IMR-90 (cell line): ENCODE data around the gene SLC22A2. TPM values are rescaled to one million over a fixed set of nuclear protein-coding genes. Genes with fewer than 3 reads are reported as not detected.

ENCODE experiments used
- ATAC-seq: fragments of 200-7000 bp; cut with Tn5 transposase; 2 replicates; pipeline ENCODE4 v1.9.1; 2020; ENCODE audit warnings: low read depth, mild to moderate bottlenecking, moderate library complexity
- BruUV-seq: library from RNA; stranded (reverse); fragments of 400-500 nt; replicated peaks from 2 replicates; lab custom pipeline; 2021; lab: Mats Ljungman, UMichigan
- CTCF ChIA-PET: fragments of 300-600 bp; formaldehyde crosslinking; extraction: SDS; loops from one replicate; lab custom pipeline; 2021; ENCODE audit warnings: antibody characterized with exemption; lab: Yijun Ruan, JAX
- POLR2A ChIA-PET: fragments of 300-600 bp; sonication (Branson Sonifier 250); formaldehyde crosslinking; loops from one replicate; lab custom pipeline; 2022; ENCODE audit warnings: antibody characterized with exemption; ENCODE audit not compliant: unreplicated experiment; lab: Charles Lee
- DNase-seq: peaks from one replicate; pipeline ENCODE4 v3.0.0; 2013
- H2AFZ ChIP-seq: replicated peaks from 2 replicates; pipeline ENCODE3; 2013; ENCODE audit warnings: low read length, mild to moderate bottlenecking; ENCODE audit not compliant: poor library complexity
- H2AK5ac ChIP-seq: 2 replicates; pipeline ENCODE4 v1.6.1; 2013; ENCODE audit warnings: low read depth, low read length, inconsistent platforms
- H2AK9ac ChIP-seq: replicated peaks from 2 replicates; pipeline ENCODE3; 2013; ENCODE audit warnings: mild to moderate bottlenecking, low read depth, low read length, moderate library complexity; ENCODE audit not compliant: poor library complexity
- H2BK120ac ChIP-seq: 2 replicates; pipeline ENCODE4 v1.6.1; 2013; ENCODE audit warnings: low read depth, low read length, inconsistent platforms
- H2BK15ac ChIP-seq: 3 replicates; pipeline ENCODE4 v1.6.1; 2013; ENCODE audit warnings: low read depth, low read length, inconsistent platforms
- H2BK20ac ChIP-seq: 2 replicates; pipeline ENCODE4 v1.6.1; 2013; ENCODE audit warnings: low read depth, mild to moderate bottlenecking, inconsistent platforms, low read length, moderate library complexity
- H2BK5ac ChIP-seq: 2 replicates; pipeline ENCODE4 v1.6.1; 2013; ENCODE audit warnings: mild to moderate bottlenecking, low read depth, low read length, inconsistent platforms; ENCODE audit not compliant: poor library complexity, severe bottlenecking
- H3K14ac ChIP-seq: replicated peaks from 2 replicates; pipeline ENCODE4 v1.6.1; 2013; ENCODE audit warnings: low read depth, low read length, inconsistent platforms
- H3K18ac ChIP-seq: 2 replicates; pipeline ENCODE4 v1.6.1; 2013; ENCODE audit warnings: low read depth, low read length, control low read depth
- H3K23ac ChIP-seq: 2 replicates; pipeline ENCODE4 v1.6.1; 2013; ENCODE audit warnings: low read depth, low read length, inconsistent platforms
- H3K27ac ChIP-seq: 2 replicates; pipeline ENCODE4 v1.5.1; 2013; ENCODE audit warnings: mild to moderate bottlenecking, control low read depth, low read length; ENCODE audit not compliant: insufficient read depth
- H3K27me3 ChIP-seq: 2 replicates; pipeline ENCODE4 v1.6.1; 2013; ENCODE audit warnings: low read length; ENCODE audit not compliant: control insufficient read depth, insufficient read depth
- H3K36me3 ChIP-seq: 2 replicates; pipeline ENCODE4 v1.6.1; 2013; ENCODE audit warnings: low read length, mixed read lengths; ENCODE audit not compliant: control insufficient read depth, insufficient read depth
- H3K4ac ChIP-seq: 2 replicates; pipeline ENCODE4 v1.6.1; 2013; ENCODE audit warnings: low read depth, low read length, inconsistent platforms
- H3K4me1 ChIP-seq: 2 replicates; pipeline ENCODE4 v1.6.1; 2013; ENCODE audit warnings: low read length, mixed read lengths; ENCODE audit not compliant: control insufficient read depth, insufficient read depth
- H3K4me2 ChIP-seq: 2 replicates; pipeline ENCODE4 v1.6.1; 2013; ENCODE audit warnings: low read depth, mild to moderate bottlenecking, control low read depth, low read length, moderate library complexity
- H3K4me3 ChIP-seq: 2 replicates; pipeline ENCODE4 v1.5.1; 2013; ENCODE audit warnings: low read depth, mild to moderate bottlenecking, control low read depth, low read length, moderate library complexity; ENCODE audit not compliant: insufficient read depth
- H3K56ac ChIP-seq: 2 replicates; pipeline ENCODE4 v1.6.1; 2013; ENCODE audit warnings: low read length, inconsistent platforms; ENCODE audit not compliant: insufficient read depth; ENCODE audit errors: extremely low read depth
- H3K79me1 ChIP-seq, 2 experiments: 2 replicates each; pipeline ENCODE4 v1.6.1; 2013; ENCODE audit warnings: low read length in 2 of 2, inconsistent platforms in 1 of 2, low read depth in 1 of 2
- H3K9ac ChIP-seq: 2 replicates; pipeline ENCODE4 v1.6.1; 2013; ENCODE audit warnings: low read depth, low read length, control low read depth
- H3K9me1 ChIP-seq: 2 replicates; pipeline ENCODE4 v1.6.1; 2013; ENCODE audit warnings: low read length, inconsistent platforms; ENCODE audit not compliant: insufficient read depth
- H3K9me3 ChIP-seq: 2 replicates; pipeline ENCODE4 v1.6.1; 2013; ENCODE audit warnings: low read length; ENCODE audit not compliant: control insufficient read depth, insufficient read depth
- H4K20me1 ChIP-seq: 2 replicates; pipeline ENCODE4 v1.6.1; 2013; ENCODE audit warnings: low read length, inconsistent platforms; ENCODE audit not compliant: insufficient read depth
- H4K5ac ChIP-seq: 2 replicates; pipeline ENCODE4 v1.6.1; 2013; ENCODE audit warnings: mild to moderate bottlenecking, low read depth, low read length, control low read depth
- H4K8ac ChIP-seq, 2 experiments: 2 replicates each; pipeline ENCODE4 v1.6.1; 2013; ENCODE audit warnings: low read depth in 2 of 2, low read length in 2 of 2, control low read depth in 1 of 2, inconsistent platforms in 1 of 2
- H4K91ac ChIP-seq: 2 replicates; pipeline ENCODE4 v1.6.1; 2013; ENCODE audit warnings: low read depth, low read length, inconsistent platforms; ENCODE audit not compliant: insufficient read depth
- CEBPB ChIP-seq: IDR thresholded peaks from 2 replicates; pipeline ENCODE4 v1.6.1; 2012; ENCODE audit warnings: low read depth, low read length, improper control_type of control experiment
- CHD1 ChIP-seq: IDR thresholded peaks from 2 replicates; pipeline ENCODE4 v1.6.1; 2012; ENCODE audit warnings: low read depth, low read length, improper control_type of control experiment
- FOS ChIP-seq: fragments of 150-350 bp; IDR thresholded peaks from 2 replicates; pipeline ENCODE4 v1.6.1; 2016; ENCODE audit warnings: low read depth, low read length
- MXI1 ChIP-seq: IDR thresholded peaks from 2 replicates; pipeline ENCODE4 v1.6.1; 2012; ENCODE audit warnings: low read depth, mild to moderate bottlenecking, low read length, moderate library complexity, borderline replicate concordance
- POLR2A ChIP-seq: IDR thresholded peaks from 2 replicates; pipeline ENCODE4 v1.6.1; 2012; ENCODE audit warnings: mild to moderate bottlenecking, low read depth, low read length
- RCOR1 ChIP-seq: IDR thresholded peaks from 2 replicates; pipeline ENCODE4 v1.6.1; 2012; ENCODE audit warnings: mild to moderate bottlenecking, low read length, improper control_type of control experiment; ENCODE audit not compliant: insufficient replicate concordance
- RFX5 ChIP-seq: IDR thresholded peaks from 2 replicates; pipeline ENCODE4 v1.8.0; 2012; ENCODE audit warnings: low read depth, mild to moderate bottlenecking, low read length, moderate library complexity
- WGBS, 2 experiments: methylation state at CpG; one replicate each; pipeline versions ENCODE4 v1.1.5 to v1.1.7; 2013; ENCODE audit warnings: missing lambda C conversion rate in 2 of 2; ENCODE audit not compliant: insufficient read length in 1 of 2; ENCODE audit errors: extremely low coverage in 2 of 2; 5-methylcytosine and 5-hydroxymethylcytosine counted together
- dilution Hi-C: fragments of 300-500 bp; cut with HindIII; formaldehyde crosslinking; loops from one replicate; pipeline ENCODE4 v1.14.3; 2018; ENCODE audit warnings: low sequenced_read_pairs; ENCODE audit not compliant: unreplicated experiment
- in situ Hi-C: fragments of 300-500 bp; cut with MboI; formaldehyde crosslinking; loops from 3 replicates; pipeline ENCODE4 v1.14.3; 2019; ENCODE audit warnings: low sequenced_read_pairs, inconsistent platforms, mixed read lengths
- intact Hi-C: fragments of 100-400 bp; cut with micrococcal nuclease; formaldehyde crosslinking; loops from 2 replicates; pipeline ENCODE4 v1.10.0; 2022
- polyA plus RNA-seq, 3 experiments: library from polyadenylated mRNA; depleted of rRNA; stranded (reverse); fragments of >200 nt; gene quantifications; 2 replicates each; pipeline ENCODE4 v1.2.3, GENCODE V29; 2012; ENCODE audit warnings: low replicate concordance in 1 of 3
- total RNA-seq: library from RNA; depleted of rRNA; stranded (reverse); fragments of >200 nt; gene quantifications from 2 replicates; pipeline ENCODE4 v1.2.3, GENCODE V29; 2012
- TF ChIP-seq, protein P1 (sequence below): conservative IDR thresholded peaks from 2 replicates; pipeline ENCODE4 v1.5.1; 2012; ENCODE audit warnings: mild to moderate bottlenecking, low read depth, low read length, improper control_type of control experiment

Gene SLC22A2
- total and polyA plus RNA-seq, 2 of the 4 experiments (the other 2 are of a cell fraction) = not detected

DNA sequence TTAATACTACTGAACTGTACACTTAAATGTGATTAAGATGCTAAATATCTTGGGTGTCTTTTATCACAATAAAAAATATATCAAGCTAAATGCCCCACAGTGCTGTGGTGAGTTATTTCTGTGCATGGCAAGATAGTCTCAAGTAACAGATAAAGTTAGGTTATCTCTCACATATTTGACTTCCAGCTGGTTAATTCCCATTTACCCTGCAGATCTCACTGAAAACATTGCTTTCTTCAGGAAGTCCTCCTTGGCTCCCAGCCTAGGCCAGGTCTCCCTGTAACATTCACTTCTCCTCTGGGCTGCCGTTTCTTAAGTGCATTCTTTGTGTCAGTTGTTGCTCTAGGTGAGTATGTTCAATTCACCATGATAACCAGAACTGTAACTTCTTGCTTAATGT is 77.9 kb downstream of the SLC22A2 start:
- no peak overlapping the region for H3K18ac ChIP-seq
- no peak overlapping the region for H3K14ac ChIP-seq
- no peak overlapping the region for H3K4me3 ChIP-seq
- no peak overlapping the region for H4K5ac ChIP-seq
- no peak overlapping the region for H3K4ac ChIP-seq
- H3K9me1 ChIP-seq = no peaks in the 10 kb centered on the region
- H2BK20ac ChIP-seq = no peak overlapping the region
- no peak overlapping the region for H2AK5ac ChIP-seq
- BruUV-seq = no TSS peak
- TF ChIP-seq MXI1 (no peak), RFX5 (no peak), RCOR1 (no peak), FOS (no peak), CHD1 (no peak), POLR2A (no peak), CEBPB (no peak)
- TF ChIP-seq, protein P1, sequence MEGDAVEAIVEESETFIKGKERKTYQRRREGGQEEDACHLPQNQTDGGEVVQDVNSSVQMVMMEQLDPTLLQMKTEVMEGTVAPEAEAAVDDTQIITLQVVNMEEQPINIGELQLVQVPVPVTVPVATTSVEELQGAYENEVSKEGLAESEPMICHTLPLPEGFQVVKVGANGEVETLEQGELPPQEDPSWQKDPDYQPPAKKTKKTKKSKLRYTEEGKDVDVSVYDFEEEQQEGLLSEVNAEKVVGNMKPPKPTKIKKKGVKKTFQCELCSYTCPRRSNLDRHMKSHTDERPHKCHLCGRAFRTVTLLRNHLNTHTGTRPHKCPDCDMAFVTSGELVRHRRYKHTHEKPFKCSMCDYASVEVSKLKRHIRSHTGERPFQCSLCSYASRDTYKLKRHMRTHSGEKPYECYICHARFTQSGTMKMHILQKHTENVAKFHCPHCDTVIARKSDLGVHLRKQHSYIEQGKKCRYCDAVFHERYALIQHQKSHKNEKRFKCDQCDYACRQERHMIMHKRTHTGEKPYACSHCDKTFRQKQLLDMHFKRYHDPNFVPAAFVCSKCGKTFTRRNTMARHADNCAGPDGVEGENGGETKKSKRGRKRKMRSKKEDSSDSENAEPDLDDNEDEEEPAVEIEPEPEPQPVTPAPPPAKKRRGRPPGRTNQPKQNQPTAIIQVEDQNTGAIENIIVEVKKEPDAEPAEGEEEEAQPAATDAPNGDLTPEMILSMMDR = no peak
- H2BK5ac ChIP-seq = no peak overlapping the region
- no peak overlapping the region for H2BK15ac ChIP-seq
- H3K23ac ChIP-seq = no peak overlapping the region
- no peaks in the 10 kb centered on the region for H3K4me1 ChIP-seq
- ATAC-seq (no peak), DNase-seq (no peak)
- no peaks in the 10 kb centered on the region for H4K20me1 ChIP-seq
- H3K4me2 ChIP-seq = no peak overlapping the region
- no peaks in the 10 kb centered on the region for H3K9me3 ChIP-seq
- H3K9ac ChIP-seq = no peak overlapping the region
- WGBS, 2 experiments = no CpG with 5 or more reads among the region's 1 CpG
- H3K27ac ChIP-seq = no peak overlapping the region
- no peaks in the 10 kb centered on the region for H3K27me3 ChIP-seq
- no peak overlapping the region for H4K91ac ChIP-seq
- dilution Hi-C loops = no loop called here
- no peak overlapping the region for H3K56ac ChIP-seq
- in situ Hi-C loops = no loop called here
- H2AK9ac ChIP-seq = no peak overlapping the region
- no peak overlapping the region for H4K8ac ChIP-seq
- no peak overlapping the region for H2AFZ ChIP-seq
- no peaks in the 10 kb centered on the region for H3K36me3 ChIP-seq
- CTCF ChIA-PET = no interaction called here
- H2BK120ac ChIP-seq = no peak overlapping the region
- H3K79me1 ChIP-seq = no peaks in the 10 kb centered on the region
- POLR2A ChIA-PET = no interaction called here
- intact Hi-C loops = no loop called here
